Brain pericyte (primary cell): Measurements from ENCODE around the gene CISD3.
"Not testable (repeated sequence)": the region's sequence is repeated elsewhere in the genome, so short reads cannot be mapped to it uniquely, and the experiment has no call there.

Experiments
- DNase-seq: peaks from one replicate; pipeline ENCODE4 v3.0.0-alpha.2; 2012; ENCODE audit warnings: low read depth, low spot score

The CISD3 gene

GRCh38 chr17:38707678-38708351 is 22.3 kb upstream of the CISD3 start:
- no peak for DNase-seq

- no peak for DNase-seq
These were observed 20.9 kb upstream of the CISD3 start for GRCh38 chr17:38709104-38709820.

DNA sequence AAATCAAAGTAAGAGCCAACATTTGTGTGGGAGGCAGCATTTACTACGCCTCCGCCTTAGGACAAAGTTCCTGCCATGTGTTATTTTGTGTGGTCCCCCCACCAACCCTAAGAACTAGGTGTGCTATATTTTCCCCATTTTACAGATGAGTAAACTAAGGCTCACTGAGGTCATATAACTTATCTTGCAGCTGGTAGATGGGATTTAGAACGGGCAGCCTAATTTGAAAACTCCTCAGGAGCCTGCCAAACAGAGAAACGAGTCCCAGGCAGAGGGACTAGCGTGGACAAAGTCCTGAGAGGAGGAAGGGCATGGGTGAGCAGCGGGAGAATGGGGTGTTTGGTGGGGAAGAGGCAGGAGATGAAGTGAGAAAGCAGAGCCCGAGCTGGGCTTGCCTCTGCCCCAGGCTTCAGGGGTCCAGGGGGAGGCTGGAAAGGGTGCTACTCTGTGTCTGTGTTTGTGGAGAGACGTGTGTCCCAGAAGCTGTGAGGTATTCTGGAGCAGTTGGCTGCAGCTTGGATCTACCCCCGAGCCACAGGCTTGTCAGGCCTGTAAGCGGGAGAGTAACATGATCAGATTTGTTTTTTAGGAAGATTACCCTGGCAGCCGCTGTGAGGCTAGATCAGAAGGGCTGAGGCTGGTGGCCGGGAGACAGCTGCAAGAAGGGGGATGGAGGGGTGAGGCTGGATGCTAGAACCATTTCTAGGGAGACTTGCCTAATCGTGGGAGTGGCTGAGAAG is 20.1 kb upstream of the CISD3 start:
- DNase-seq, result no peak

DNA sequence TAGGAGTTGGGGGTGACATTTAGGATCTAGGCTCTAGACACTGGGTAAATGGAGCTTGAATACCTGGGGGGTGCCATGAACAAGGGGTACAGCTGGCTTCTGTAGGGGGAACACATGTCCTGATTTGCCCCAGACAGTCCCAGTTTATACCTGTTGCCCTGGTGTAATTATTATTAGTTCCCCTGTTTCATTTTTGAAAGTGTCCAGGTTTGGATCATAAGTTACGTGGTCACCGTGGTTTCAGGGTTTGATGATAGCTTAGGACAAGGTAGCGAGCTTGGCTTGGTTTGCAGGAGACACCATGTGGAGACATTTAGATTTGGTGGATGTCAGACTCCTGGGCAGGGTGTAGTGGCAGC is 19.6 kb upstream of the CISD3 start:
- DNase-seq, result no peak

- no peak for DNase-seq
These were observed 19.2 kb upstream of the CISD3 start for GRCh38 chr17:38710985-38711384.

DNA sequence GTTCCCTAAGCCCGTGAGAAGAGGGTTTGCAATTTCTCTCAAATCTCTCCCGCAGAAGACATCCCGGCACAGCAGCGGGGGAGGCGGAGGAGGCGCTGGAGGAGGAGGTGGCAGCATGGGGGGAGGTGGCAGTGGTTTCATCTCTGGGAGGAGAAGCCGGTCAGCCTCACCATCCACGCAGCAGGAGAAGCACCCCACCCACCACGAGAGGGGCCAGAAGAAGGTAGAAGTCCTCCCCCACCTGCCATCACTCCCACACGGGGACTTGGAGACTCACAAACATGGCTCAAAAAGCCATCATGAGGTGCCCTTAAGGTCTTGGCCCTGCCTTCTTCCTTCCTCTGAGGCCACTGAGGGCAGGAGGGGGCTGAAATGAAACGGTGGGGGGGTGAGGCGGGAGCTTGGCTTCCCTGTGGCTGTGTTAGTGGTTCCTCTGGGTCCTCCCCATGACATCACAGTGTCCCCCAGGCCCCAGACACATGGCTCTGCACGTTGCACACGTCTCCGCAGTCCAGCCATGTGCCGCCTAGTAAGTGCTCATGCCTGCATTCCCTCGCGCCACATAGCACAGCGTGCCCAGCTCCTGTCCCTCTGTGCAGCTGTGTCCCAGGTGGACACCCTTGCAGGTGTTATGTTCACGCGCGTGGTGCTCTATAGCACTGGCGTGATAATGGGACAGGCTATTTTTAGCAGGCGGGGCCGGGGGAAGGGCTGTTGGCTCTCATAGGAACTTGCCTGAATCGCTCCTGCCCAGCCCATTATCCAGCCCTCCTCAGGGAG is 18.2 kb upstream of the CISD3 start:
- DNase-seq, result no peak

GRCh38 chr17:38712593-38712992 is 17.5 kb upstream of the CISD3 start:
- no peak for DNase-seq

DNA sequence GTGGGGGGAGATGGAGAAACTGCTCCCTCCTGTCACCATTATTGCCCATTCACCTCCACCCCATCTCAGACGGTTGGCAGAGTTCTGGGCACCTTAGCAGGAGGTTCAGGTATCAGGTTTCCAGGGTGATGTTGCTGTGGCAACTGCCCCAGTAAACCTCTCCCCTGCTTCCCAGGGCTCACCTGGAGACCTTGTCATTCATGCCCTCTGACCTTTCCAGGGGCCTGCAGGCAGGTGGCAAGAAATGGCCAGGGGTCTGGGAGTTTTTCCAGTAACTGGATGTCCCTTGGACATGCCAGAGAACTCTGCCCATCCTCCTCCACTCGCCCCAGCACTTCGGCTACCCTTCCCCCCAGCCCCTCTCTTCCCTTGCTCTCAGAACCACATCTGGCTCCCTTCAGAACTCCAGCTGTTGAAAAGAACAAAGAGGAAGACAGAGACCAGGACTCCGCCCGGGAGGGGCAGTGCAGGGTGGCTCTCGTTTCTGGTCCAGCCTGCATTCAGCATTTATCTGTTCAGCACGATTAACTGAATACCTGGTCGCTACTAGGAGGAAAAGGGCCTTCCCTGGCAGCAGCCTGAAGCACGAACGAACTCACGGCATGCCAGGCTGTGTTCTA is 16.6 kb upstream of the CISD3 start:
- no peak for DNase-seq

GRCh38 chr17:38715216-38715943 is 14.8 kb upstream of the CISD3 start:
- no peak for DNase-seq

GRCh38 chr17:38716368-38717005 is 13.7 kb upstream of the CISD3 start:
- DNase-seq, result no peak

DNA sequence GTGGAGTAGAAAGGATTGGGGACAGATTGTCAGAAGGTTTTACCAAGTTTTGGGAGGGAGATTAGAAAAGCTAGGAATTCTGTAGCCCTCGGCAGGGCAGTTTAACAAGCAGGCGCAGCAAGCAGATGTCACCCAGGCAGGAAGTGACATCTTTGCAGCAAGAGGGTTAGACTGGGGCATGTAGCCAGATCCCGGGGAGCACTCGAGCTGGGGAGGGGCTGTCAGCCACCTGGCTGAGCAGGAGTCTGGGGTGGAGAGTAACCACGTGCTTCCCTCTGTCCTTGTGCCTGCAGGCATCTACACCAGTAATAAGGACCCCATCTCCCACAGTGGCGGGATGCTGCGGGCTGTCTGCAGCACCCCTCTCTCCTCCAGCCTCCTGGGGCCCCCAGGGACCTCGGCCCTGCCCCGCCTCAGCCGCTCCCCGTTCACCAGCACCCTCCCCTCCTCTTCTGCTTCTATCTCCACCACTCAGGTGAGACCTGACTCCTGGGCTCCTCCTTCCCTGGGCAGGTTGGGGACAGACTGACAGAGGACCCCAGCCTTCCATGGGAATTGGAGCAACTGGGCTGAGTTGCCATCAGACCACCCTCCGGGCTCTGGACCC is 12.9 kb upstream of the CISD3 start:
- no peak for DNase-seq

DNA sequence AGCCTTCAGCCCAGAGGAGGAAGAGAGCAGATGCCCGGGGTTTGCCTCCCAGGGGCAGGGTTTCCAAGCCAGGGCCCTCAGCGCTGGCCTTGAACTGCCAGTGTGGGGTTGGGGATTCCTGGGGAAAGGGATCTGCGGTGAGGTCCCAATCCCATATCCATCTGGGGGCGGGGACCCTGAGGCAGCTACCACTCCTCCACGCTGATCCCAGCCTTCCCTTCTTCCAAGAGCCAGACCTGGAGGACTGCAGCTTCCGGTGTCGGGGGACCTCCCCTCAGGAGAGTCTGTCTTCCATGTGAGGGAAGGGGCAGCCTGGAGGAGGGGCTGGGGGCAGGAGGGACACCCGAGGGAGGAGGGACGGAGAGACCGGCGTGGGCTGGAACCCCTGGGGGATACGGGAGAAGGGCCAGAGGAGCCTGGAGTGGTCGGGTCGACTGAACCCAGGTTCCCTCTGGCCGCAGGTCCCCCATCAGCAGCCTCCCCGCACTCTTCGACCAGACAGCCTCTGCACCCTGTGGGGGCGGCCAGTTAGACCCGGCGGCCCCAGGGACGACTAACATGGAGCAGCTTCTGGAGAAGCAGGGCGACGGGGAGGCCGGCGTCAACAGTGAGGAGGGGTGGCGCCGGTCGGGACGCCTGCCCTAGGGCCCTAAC is 10.7 kb upstream of the CISD3 start:
- DNase-seq, result no peak

GRCh38 chr17:38719943-38720641 is 10.0 kb upstream of the CISD3 start:
- no peak for DNase-seq

DNA sequence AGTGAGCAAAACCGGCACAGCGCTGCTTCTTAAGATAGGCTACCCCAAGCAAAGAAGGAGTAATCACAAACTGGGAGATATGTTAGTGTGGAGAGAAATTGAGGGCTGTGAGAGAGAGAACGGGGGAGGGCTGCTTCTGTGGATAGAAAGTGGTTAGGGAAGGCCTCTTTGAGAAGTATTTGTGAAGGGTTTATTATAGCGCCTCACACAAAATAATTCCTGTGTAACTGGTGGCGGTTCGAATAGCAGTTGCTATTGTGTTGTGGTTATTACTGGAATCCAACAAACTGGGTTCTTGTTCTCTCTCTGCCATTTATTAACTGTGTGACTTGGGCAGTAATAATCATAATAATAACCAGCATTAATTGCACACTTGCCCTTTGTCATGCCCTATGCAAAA is 9.2 kb upstream of the CISD3 start:
- DNase-seq, result no peak

DNA sequence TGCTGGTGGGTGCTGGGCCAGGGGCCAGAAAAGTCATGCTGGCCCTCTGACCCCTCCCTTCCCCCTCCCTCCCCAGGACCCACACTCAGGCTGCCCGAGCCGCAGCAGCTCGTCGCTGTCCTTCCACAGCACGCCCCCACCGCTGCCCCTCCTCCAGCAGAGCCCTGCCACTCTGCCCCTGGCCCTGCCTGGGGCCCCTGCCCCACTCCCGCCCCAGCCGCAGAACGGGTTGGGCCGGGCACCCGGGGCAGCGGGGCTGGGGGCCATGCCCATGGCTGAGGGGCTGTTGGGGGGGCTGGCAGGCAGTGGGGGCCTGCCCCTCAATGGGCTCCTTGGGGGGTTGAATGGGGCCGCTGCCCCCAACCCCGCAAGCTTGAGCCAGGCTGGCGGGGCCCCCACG is 8.3 kb upstream of the CISD3 start:
- DNase-seq, result no peak

GRCh38 chr17:38724337-38724988 is 5.7 kb upstream of the CISD3 start:
- no peak for DNase-seq

GRCh38 chr17:38725066-38725465 is 5.1 kb upstream of the CISD3 start:
- no peak for DNase-seq

DNA sequence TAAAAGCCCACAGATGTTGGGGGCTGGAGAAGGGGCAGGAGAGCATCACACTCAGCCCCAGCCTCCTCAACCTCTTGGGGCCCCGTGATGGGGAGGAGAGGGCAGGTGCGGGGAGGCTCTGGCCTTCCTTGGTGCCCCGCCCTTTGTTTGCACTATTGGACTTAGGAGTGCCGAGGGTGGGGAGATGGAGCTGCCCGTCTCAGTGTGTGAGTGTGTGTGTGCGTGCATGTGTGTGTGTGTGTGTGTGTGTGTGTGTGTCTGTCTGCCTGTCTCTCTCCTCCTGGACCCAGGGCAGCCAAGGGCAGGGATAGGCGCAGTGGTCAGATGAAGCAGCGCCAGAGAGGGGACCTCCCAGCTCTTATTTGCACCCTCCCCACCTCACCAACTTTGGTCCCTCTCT is 4.0 kb upstream of the CISD3 start:
- not testable (repeated sequence) for DNase-seq
